Left ventricle myocardium inferior (tissue), 1 donor: Measurements from ENCODE around the gene NKAIN2. TPM values are rescaled to one million over a fixed set of nuclear protein-coding genes. Genes with fewer than 3 reads are reported as not detected.
"Not testable (repeated sequence)": the region's sequence is repeated elsewhere in the genome, so short reads cannot be mapped to it uniquely, and the experiment has no call there.

Experiments
- DNase-seq: peaks from one replicate; pipeline ENCODE4 v3.0.0-alpha.2; 2020
- H3K27ac ChIP-seq: fragments of 200-600 bp; replicated peaks from 2 replicates; pipeline ENCODE4 v1.8.0; 2021
- H3K27me3 ChIP-seq: fragments of 200-600 bp; 2 replicates; pipeline ENCODE4 v1.8.0; 2021; ENCODE audit warnings: low read depth
- H3K36me3 ChIP-seq: fragments of 200-600 bp; 2 replicates; pipeline ENCODE4 v1.8.0; 2021
- H3K4me1 ChIP-seq: fragments of 200-600 bp; 2 replicates; pipeline ENCODE4 v1.8.0; 2021
- H3K4me3 ChIP-seq: fragments of 200-600 bp; 2 replicates; pipeline ENCODE4 v1.8.0; 2021; ENCODE audit warnings: mild to moderate bottlenecking, moderate library complexity
- H3K9me3 ChIP-seq: fragments of 200-600 bp; replicated peaks from 2 replicates; pipeline ENCODE4 v1.8.0; 2021
- intact Hi-C: fragments of 100-400 bp; cut with micrococcal nuclease; formaldehyde crosslinking; loops from one replicate; pipeline ENCODE4 v1.11.0; 2022
- total RNA-seq: library from RNA; stranded (reverse); fragmentation: NEBNext Ultra II Directional; extraction: Animal tissue kit (Norgen Biotek cat#: 25700); gene quantifications from one replicate; pipeline ENCODE4 v1.2.1, GENCODE V29; 2021
- TF ChIP-seq, protein P1 (sequence below): fragments of 200-600 bp; IDR thresholded peaks from 2 replicates; pipeline ENCODE4 v1.8.0; 2021; ENCODE audit warnings: antibody characterized with exemption, mild to moderate bottlenecking, borderline replicate concordance
- donor health status: DM: no; HTN: yes; CAD: no; lungs with severe emphysema.

The NKAIN2 gene
- total RNA-seq, 1 donor from 2014 or later: 0.22 TPM

DNA sequence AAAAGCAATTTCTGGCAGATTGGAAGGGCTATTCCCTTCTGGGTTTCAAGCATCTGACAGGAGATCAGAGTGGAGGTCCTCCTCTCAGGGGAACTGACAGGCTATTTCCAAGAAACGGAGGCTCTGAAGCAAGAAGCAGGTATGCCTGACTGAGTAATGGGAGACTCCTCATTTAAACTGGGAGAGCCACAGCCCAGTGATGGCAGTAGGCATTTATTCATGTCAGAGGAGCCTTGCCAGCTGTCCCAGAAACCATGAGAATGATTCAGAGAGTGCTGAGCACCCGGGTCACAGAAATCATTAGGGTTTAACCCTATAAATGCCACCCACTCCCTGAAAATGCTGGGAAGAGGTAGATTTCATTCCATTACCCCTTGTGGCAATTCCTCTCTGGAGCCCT, 911.1 kb downstream of the NKAIN2 start:
- Histone ChIP-seq H3K9me3 (no peaks in the 10 kb centered on the region), H3K4me3 (no peak overlapping the region), H3K36me3 (no peaks in the 10 kb centered on the region), H3K4me1 (no peaks in the 10 kb centered on the region), H3K27me3 (no peaks in the 10 kb centered on the region), H3K27ac (no peak overlapping the region)
- no peak for DNase-seq
- intact Hi-C loops: no loop called here
- TF ChIP-seq, protein P1, sequence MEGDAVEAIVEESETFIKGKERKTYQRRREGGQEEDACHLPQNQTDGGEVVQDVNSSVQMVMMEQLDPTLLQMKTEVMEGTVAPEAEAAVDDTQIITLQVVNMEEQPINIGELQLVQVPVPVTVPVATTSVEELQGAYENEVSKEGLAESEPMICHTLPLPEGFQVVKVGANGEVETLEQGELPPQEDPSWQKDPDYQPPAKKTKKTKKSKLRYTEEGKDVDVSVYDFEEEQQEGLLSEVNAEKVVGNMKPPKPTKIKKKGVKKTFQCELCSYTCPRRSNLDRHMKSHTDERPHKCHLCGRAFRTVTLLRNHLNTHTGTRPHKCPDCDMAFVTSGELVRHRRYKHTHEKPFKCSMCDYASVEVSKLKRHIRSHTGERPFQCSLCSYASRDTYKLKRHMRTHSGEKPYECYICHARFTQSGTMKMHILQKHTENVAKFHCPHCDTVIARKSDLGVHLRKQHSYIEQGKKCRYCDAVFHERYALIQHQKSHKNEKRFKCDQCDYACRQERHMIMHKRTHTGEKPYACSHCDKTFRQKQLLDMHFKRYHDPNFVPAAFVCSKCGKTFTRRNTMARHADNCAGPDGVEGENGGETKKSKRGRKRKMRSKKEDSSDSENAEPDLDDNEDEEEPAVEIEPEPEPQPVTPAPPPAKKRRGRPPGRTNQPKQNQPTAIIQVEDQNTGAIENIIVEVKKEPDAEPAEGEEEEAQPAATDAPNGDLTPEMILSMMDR: no peak

DNA sequence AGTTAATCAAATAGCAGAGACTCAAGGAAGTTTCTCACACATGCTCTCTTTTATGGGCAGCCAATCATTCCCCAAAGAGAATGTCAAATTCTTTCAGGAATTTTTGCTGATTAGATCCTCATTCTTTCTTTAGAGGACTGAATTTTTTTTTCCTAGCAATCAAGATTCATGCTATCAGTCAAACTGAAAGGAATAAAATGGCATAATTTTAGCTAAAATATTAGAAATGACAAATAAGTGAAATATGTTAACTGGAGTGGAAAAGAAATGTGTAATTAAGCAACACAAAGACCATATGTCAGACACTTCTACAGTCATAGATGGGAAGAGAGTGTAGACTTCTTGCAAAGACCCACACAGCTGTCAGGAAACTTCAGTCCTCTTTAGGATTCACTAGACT, 916.2 kb downstream of the NKAIN2 start:
- H3K4me3 ChIP-seq: no peak overlapping the region
- TF ChIP-seq, protein P1: no peak
- no peak overlapping the region for H3K27ac ChIP-seq
- no peak for DNase-seq
- no peaks in the 10 kb centered on the region for H3K27me3 ChIP-seq
- no peaks in the 10 kb centered on the region for H3K36me3 ChIP-seq
- intact Hi-C loops: no loop called here
- no peaks in the 10 kb centered on the region for H3K4me1 ChIP-seq
- no peaks in the 10 kb centered on the region for H3K9me3 ChIP-seq

DNA sequence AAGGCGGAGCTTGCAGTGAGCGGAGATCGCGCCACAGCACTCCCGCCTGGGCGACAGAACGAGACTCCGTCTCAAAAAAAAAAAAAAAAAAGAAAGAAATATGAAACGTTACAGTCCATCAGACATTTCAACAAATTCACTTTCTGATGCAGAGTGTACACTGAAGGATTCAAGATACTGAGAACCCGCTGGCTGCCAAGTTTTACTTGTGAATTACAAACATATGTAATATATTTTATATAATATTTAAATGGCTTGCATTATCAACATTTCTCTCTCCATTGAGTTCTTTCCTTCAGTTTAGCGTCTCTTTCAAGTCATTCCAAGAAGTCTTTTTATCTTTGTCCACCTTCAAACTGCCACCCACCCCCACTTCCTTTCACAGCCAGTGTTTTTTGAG, 917.7 kb downstream of the NKAIN2 start:
- no peak overlapping the region for H3K27ac ChIP-seq
- intact Hi-C loops: no loop called here
- no peaks in the 10 kb centered on the region for H3K27me3 ChIP-seq
- H3K36me3 ChIP-seq: no peaks in the 10 kb centered on the region
- no peaks in the 10 kb centered on the region for H3K4me1 ChIP-seq
- no peak overlapping the region for H3K4me3 ChIP-seq
- DNase-seq: no peak
- no peaks in the 10 kb centered on the region for H3K9me3 ChIP-seq
- TF ChIP-seq, protein P1: no peak

DNA sequence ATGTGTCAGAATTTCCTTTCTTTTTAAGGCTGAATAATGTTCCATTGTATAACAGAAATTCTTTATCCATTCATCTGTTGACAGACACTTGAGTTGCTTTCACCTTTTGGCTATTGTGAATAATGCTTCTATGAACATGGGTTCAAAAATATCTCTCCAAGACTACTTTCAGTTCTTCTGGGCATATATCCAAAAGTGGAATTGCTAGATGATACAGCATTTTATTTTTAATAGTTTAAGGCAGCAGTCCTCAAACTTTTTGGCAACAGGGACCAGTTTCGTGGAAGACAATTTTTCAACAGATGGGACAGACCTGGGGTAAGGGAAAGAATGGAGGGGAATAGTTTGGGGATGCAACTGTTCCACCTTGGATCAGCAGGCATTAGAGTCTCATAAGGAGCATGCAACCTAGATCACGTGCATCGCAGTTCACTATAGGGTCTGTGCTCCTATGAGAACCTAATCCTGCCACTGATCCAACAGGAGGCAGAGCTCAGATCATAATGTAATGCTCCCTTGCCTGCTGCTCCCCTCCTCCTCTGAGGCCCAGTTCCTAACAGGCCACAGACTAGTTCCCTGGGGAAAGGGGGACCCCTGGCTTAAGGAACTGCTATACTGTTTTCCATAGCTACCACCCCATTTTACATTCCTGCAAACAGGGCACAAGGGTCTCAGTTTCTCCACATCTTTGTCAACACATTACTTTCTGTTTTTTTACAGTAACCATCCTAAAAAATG, 918.6 kb downstream of the NKAIN2 start:
- DNase-seq: no peak
- Histone ChIP-seq H3K27me3 (no peaks in the 10 kb centered on the region), H3K27ac (no peak overlapping the region), H3K4me3 (no peak overlapping the region), H3K36me3 (no peaks in the 10 kb centered on the region), H3K4me1 (no peaks in the 10 kb centered on the region), H3K9me3 (no peaks in the 10 kb centered on the region)
- TF ChIP-seq, protein P1: no peak
- intact Hi-C loops: no loop called here

DNA sequence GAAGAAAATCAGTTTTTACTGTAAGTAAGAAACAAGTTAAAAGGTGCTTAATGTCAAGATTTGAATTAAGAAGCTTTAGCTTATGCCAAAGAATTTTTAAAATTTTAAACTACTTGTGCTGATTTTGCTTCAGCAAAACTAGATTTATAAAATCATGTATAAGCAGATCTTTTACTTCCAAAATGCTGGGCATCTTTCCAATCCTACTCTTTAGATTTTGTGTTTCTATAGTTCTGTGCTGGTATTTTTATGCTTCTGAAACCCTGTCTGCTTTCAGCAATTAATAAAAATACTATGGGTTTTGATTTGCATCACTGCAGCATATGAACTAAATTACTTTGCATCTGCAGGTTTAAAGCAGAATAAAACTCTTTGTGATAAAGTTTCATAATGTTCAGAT, 920.0 kb downstream of the NKAIN2 start:
- H3K27me3 ChIP-seq: no peaks in the 10 kb centered on the region
- intact Hi-C loops: no loop called here
- TF ChIP-seq, protein P1: no peak
- DNase-seq: no peak
- H3K4me1 ChIP-seq: no peaks in the 10 kb centered on the region
- H3K27ac ChIP-seq: no peak overlapping the region
- H3K36me3 ChIP-seq: no peaks in the 10 kb centered on the region
- no peaks in the 10 kb centered on the region for H3K9me3 ChIP-seq
- H3K4me3 ChIP-seq: no peak overlapping the region

DNA sequence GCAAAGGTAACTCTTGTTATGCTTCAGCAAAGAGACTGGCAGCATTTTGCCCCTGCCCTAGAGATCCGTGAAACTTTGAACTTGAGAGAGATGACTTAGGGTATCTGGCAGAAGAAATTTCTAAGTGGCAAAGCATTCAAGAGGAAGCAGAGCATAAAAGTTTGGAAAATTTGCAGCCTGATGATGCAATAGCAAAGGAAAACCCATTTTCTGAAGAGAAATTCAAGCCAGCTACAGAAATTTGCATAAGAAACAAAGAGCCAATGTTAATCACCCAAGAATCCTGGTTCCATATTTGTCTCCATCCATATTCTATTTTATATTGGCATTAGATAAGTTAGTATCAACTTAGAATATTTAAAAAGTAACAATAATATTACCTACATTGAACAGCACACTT, 934.1 kb downstream of the NKAIN2 start:
- intact Hi-C loops, H3K4me1 ChIP-seq, H3K4me3 ChIP-seq, H3K36me3 ChIP-seq, DNase-seq, H3K27ac ChIP-seq, H3K27me3 ChIP-seq: not testable (repeated sequence)
- peaks cover 10% of the 10 kb centered on the region for H3K9me3 ChIP-seq
